Measurements from ENCODE around the gene ABCF1.

ABCF1 gene

GRCh38 chr6:30562470-30563425 lies 8.5 kb upstream of the ABCF1 start:
- peaks cover 7% of the 10 kb centered on the region for H3K36me3 ChIP-seq (ENCODE audit: control insufficient read depth, insufficient read depth, low read length)
- H3K4me3 ChIP-seq (ENCODE audit: low read depth, low read length): no peak overlapping the region
- H3K4me1 ChIP-seq (ENCODE audit: control insufficient read depth, insufficient read depth, low read length): peaks cover under 1% of the 10 kb centered on the region
- H3K9me3 ChIP-seq (ENCODE audit: control insufficient read depth, insufficient read depth, low read length): no peaks in the 10 kb centered on the region
- H3K27me3 ChIP-seq (ENCODE audit: control insufficient read depth, insufficient read depth, low read length): no peaks in the 10 kb centered on the region
- H3K9ac ChIP-seq (ENCODE audit: low read depth, low read length): no peak overlapping the region

DNA sequence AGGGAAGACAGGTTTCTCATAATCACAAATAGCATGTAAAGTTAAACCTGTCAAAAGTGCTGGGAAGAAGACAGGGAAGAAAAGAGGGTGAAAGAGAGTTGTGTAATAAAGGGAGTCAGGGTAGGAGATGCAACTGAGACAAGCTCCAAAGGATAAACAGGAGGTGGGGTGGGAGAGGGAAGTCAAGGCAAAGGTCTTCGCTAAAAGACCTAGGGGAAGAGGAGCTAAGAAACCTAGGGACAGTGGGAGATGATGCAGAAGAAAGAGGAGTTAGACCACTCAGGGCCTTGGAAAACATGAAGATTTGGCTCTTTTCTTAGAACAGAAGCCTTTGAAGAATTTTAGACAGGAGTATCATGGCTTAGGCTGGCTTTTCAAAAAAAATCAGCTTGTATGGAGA lies 7.1 kb upstream of the ABCF1 start:
- H3K27me3 ChIP-seq (ENCODE audit: control insufficient read depth, insufficient read depth, low read length): no peaks in the 10 kb centered on the region
- H3K9me3 ChIP-seq (ENCODE audit: control insufficient read depth, insufficient read depth, low read length): no peaks in the 10 kb centered on the region
- H3K36me3 ChIP-seq (ENCODE audit: control insufficient read depth, insufficient read depth, low read length): peaks cover 7% of the 10 kb centered on the region
- H3K4me1 ChIP-seq (ENCODE audit: control insufficient read depth, insufficient read depth, low read length): no peaks in the 10 kb centered on the region
- H3K4me3 ChIP-seq (ENCODE audit: low read depth, low read length): no peak overlapping the region
- no peak overlapping the region for H3K9ac ChIP-seq (ENCODE audit: low read depth, low read length)

DNA sequence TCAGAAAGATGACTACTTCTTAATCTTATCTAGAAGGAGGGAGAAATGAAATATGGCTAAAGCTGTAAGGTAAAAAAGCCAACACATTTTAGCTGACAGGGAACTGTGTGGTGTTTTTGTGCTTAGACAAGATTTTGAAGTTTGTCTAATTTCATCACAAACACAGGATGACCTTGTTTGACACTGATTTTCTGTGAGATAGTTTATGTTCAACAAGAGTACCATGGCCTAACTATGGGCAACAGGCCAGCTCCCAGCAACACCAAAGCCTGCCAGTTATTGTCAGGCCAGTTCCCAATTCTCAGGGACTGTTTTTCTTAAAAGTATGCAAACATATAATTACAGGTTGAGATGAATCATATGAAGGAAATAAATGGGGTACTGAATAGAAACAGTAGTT lies 5.5 kb upstream of the ABCF1 start:
- Histone ChIP-seq H3K27me3 (ENCODE audit: control insufficient read depth, insufficient read depth, low read length) (no peaks in the 10 kb centered on the region), H3K9me3 (ENCODE audit: control insufficient read depth, insufficient read depth, low read length) (no peaks in the 10 kb centered on the region), H3K36me3 (ENCODE audit: control insufficient read depth, insufficient read depth, low read length) (peaks cover 7% of the 10 kb centered on the region), H3K4me3 (ENCODE audit: low read depth, low read length) (no peak overlapping the region), H3K4me1 (ENCODE audit: control insufficient read depth, insufficient read depth, low read length) (no peaks in the 10 kb centered on the region), H3K9ac (ENCODE audit: low read depth, low read length) (no peak overlapping the region)

DNA sequence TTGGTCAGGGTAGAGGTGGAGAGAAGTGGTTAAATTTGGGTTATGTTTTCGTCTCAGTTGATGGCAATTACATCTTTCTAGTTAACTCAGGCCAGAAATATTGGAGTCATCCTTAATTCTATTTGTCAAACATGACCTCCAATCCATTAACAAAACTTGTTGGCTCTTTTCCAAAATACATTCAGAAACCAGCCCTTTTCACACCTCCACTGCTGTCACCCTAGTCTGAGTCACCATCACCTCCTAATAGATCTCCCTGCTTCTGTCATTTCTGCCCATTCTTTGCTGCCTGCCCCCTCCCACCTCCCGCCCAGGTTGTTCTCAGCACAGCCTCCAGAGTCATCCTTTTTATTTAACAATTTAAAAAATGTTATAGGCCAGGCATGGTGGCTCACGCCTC lies 3.0 kb upstream of the ABCF1 start:
- H3K27me3 ChIP-seq (ENCODE audit: control insufficient read depth, insufficient read depth, low read length): no peaks in the 10 kb centered on the region
- no peak overlapping the region for H3K4me3 ChIP-seq (ENCODE audit: low read depth, low read length)
- no peaks in the 10 kb centered on the region for H3K9me3 ChIP-seq (ENCODE audit: control insufficient read depth, insufficient read depth, low read length)
- peaks cover 4% of the 10 kb centered on the region for H3K4me1 ChIP-seq (ENCODE audit: control insufficient read depth, insufficient read depth, low read length)
- H3K36me3 ChIP-seq (ENCODE audit: control insufficient read depth, insufficient read depth, low read length): no peaks in the 10 kb centered on the region
- no peak overlapping the region for H3K9ac ChIP-seq (ENCODE audit: low read depth, low read length)

DNA sequence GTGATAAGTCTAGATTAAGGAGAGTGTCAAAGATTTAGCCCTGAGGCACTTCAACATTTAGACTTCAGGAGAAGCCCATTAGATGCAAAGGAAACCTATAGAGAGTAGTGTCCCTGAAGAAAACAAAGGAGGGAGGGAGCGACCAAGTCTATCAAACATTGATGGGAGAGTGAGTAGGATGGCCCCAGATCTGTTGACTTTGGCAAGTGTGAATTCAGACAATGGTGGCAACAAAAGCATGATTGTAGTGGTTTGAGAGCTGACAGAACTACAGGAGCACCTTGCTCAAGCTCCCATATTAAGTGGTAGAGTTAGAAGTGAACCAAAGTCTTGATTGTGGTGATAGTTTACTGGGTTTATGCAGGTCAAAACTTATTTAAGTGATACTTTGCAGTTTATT lies 979 bp upstream of the ABCF1 start:
- peaks cover 4% of the 10 kb centered on the region for H3K4me1 ChIP-seq (ENCODE audit: control insufficient read depth, insufficient read depth, low read length)
- no peaks in the 10 kb centered on the region for H3K27me3 ChIP-seq (ENCODE audit: control insufficient read depth, insufficient read depth, low read length)
- H3K9me3 ChIP-seq (ENCODE audit: control insufficient read depth, insufficient read depth, low read length): no peaks in the 10 kb centered on the region
- H3K4me3 ChIP-seq (ENCODE audit: low read depth, low read length): peak overlapping the region; percentile 62
- peak overlapping the region; percentile 42 for H3K9ac ChIP-seq (ENCODE audit: low read depth, low read length)
- peaks cover 4% of the 10 kb centered on the region for H3K36me3 ChIP-seq (ENCODE audit: control insufficient read depth, insufficient read depth, low read length)

DNA sequence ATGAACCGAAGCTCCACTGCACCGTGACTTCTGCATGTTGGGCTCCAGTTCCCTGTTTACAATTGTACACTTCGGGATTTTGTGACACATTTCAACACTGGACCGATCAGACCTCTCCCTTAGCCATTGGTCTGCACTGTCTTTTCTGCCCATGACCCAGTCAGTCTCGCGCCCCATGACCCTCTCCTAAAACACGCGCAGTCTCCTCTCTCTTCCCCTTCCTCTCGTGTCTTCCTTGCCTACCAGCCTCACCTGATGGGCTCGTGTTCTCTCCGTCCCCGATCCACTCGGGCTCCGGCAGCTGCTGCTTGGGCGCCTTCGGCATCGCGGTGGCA lies 535 bp upstream of the ABCF1 start:
- Histone ChIP-seq H3K4me3 (ENCODE audit: low read depth, low read length) (peak overlapping the region; percentile 62), H3K27me3 (ENCODE audit: control insufficient read depth, insufficient read depth, low read length) (no peaks in the 10 kb centered on the region), H3K36me3 (ENCODE audit: control insufficient read depth, insufficient read depth, low read length) (peaks cover 4% of the 10 kb centered on the region), H3K9ac (ENCODE audit: low read depth, low read length) (peak overlapping the region; percentile 42), H3K9me3 (ENCODE audit: control insufficient read depth, insufficient read depth, low read length) (no peaks in the 10 kb centered on the region), H3K4me1 (ENCODE audit: control insufficient read depth, insufficient read depth, low read length) (peaks cover 4% of the 10 kb centered on the region)

DNA sequence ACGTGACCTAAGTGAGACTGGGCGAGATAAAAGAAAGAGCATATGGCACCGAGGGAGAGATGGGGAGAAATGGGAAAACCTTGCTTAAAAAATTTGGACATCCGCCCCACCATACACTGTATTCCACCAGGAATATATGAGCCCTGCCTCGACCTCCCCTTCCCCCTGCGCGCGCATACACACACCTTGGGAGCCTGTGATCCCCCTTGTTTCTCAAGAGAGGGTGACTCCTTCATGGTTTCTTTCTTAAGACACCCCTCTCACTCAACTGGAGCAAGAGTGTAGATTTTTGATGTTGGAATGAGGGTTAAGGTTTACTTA lies 480 bp downstream of the ABCF1 start:
- H3K4me3 ChIP-seq (ENCODE audit: low read depth, low read length): peak overlapping the region; percentile 97
- H3K4me1 ChIP-seq (ENCODE audit: control insufficient read depth, insufficient read depth, low read length): peaks cover 4% of the 10 kb centered on the region
- no peaks in the 10 kb centered on the region for H3K27me3 ChIP-seq (ENCODE audit: control insufficient read depth, insufficient read depth, low read length)
- peaks cover 7% of the 10 kb centered on the region for H3K36me3 ChIP-seq (ENCODE audit: control insufficient read depth, insufficient read depth, low read length)
- H3K9ac ChIP-seq (ENCODE audit: low read depth, low read length): peak overlapping the region; percentile 98
- no peaks in the 10 kb centered on the region for H3K9me3 ChIP-seq (ENCODE audit: control insufficient read depth, insufficient read depth, low read length)

DNA sequence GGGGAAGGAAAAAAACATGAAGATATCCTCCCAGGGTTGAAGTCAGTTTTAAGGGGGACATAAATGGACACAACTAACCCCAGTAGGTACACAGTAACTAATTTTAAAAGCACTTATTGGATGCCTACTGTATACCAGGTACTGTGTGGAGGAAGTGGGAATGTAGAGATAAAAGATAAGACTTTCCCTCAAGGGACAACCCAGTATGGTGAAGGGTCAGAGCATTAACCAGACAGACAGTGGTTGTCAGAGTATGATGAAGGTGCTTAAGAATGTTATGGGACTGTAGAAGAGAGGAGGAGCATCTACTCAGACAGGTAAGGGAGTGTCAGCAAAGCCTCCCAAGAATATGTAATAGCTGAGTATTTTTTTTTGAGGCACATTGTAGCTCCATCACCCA lies 906 bp downstream of the ABCF1 start:
- Histone ChIP-seq H3K4me1 (ENCODE audit: control insufficient read depth, insufficient read depth, low read length) (peaks cover 4% of the 10 kb centered on the region), H3K4me3 (ENCODE audit: low read depth, low read length) (peak overlapping the region; percentile 97), H3K9ac (ENCODE audit: low read depth, low read length) (peak overlapping the region; percentile 98), H3K36me3 (ENCODE audit: control insufficient read depth, insufficient read depth, low read length) (peaks cover 11% of the 10 kb centered on the region), H3K9me3 (ENCODE audit: control insufficient read depth, insufficient read depth, low read length) (no peaks in the 10 kb centered on the region), H3K27me3 (ENCODE audit: control insufficient read depth, insufficient read depth, low read length) (no peaks in the 10 kb centered on the region)

- Histone ChIP-seq H3K4me3 (ENCODE audit: low read depth, low read length) (no peak overlapping the region), H3K9me3 (ENCODE audit: control insufficient read depth, insufficient read depth, low read length) (no peaks in the 10 kb centered on the region), H3K36me3 (ENCODE audit: control insufficient read depth, insufficient read depth, low read length) (peaks cover 21% of the 10 kb centered on the region), H3K4me1 (ENCODE audit: control insufficient read depth, insufficient read depth, low read length) (peaks cover 4% of the 10 kb centered on the region), H3K9ac (ENCODE audit: low read depth, low read length) (no peak overlapping the region), H3K27me3 (ENCODE audit: control insufficient read depth, insufficient read depth, low read length) (no peaks in the 10 kb centered on the region)
Observed at GRCh38 chr6:30573113-30573512, 1.9 kb downstream of the ABCF1 start.

GRCh38 chr6:30578051-30578450 lies 6.8 kb downstream of the ABCF1 start:
- Histone ChIP-seq H3K36me3 (ENCODE audit: control insufficient read depth, insufficient read depth, low read length) (peaks cover 51% of the 10 kb centered on the region), H3K9ac (ENCODE audit: low read depth, low read length) (no peak overlapping the region), H3K4me3 (ENCODE audit: low read depth, low read length) (no peak overlapping the region), H3K4me1 (ENCODE audit: control insufficient read depth, insufficient read depth, low read length) (no peaks in the 10 kb centered on the region), H3K9me3 (ENCODE audit: control insufficient read depth, insufficient read depth, low read length) (no peaks in the 10 kb centered on the region), H3K27me3 (ENCODE audit: control insufficient read depth, insufficient read depth, low read length) (no peaks in the 10 kb centered on the region)

DNA sequence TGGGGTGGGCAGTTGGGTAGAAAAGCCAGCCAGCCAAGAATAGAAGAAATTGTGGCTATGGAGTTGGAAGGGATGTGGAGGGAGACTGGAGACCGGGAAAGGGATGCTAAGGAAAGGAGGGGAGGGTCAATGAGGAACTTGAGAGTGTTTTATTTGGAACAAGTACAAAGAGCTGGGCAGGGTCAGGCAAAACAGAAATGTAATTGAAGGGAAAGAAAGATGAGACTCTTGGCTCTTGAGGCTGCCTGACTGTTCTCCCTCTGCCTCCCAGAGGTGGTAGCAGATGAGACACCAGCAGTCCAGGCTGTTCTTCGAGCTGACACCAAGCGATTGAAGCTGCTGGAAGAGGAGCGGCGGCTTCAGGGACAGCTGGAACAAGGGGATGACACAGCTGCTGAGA lies 12.7 kb downstream of the ABCF1 start:
- peaks cover 77% of the 10 kb centered on the region for H3K36me3 ChIP-seq (ENCODE audit: control insufficient read depth, insufficient read depth, low read length)
- H3K4me3 ChIP-seq (ENCODE audit: low read depth, low read length): no peak overlapping the region
- H3K9me3 ChIP-seq (ENCODE audit: control insufficient read depth, insufficient read depth, low read length): no peaks in the 10 kb centered on the region

DNA sequence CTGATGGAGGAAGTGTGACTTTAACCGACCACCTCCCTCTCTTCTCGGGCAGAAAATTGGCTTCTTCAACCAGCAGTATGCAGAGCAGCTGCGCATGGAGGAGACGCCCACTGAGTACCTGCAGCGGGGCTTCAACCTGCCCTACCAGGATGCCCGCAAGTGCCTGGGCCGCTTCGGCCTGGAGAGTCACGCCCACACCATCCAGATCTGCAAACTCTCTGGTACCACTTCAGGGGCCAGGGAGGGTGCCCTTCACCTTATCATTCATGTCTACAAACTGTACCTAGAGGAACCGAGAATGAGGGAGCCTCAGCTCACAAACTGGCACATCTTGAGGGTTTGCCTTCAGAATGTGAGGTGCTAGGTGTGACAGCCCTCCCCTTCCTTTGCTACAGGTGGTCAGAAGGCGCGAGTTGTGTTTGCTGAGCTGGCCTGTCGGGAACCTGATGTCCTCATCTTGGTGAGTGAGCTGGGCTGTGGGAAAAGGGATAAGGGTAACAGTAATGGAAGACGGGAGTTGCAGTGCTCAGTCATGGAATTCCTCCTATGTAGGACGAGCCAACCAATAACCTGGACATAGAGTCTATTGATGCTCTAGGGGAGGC lies 18.6 kb downstream of the ABCF1 start:
- Histone ChIP-seq H3K9me3 (ENCODE audit: control insufficient read depth, insufficient read depth, low read length) (no peaks in the 10 kb centered on the region), H3K4me3 (ENCODE audit: low read depth, low read length) (no peak overlapping the region), H3K27me3 (ENCODE audit: control insufficient read depth, insufficient read depth, low read length) (no peaks in the 10 kb centered on the region), H3K9ac (ENCODE audit: low read depth, low read length) (no peak overlapping the region), H3K36me3 (ENCODE audit: control insufficient read depth, insufficient read depth, low read length) (peaks cover 62% of the 10 kb centered on the region), H3K4me1 (ENCODE audit: control insufficient read depth, insufficient read depth, low read length) (no peaks in the 10 kb centered on the region)

More for the DNA sequence above, 12.7 kb downstream of the ABCF1 start:
- no peak overlapping the region for H3K9ac ChIP-seq (ENCODE audit: low read depth, low read length)
- no peaks in the 10 kb centered on the region for H3K4me1 ChIP-seq (ENCODE audit: control insufficient read depth, insufficient read depth, low read length)
- no peaks in the 10 kb centered on the region for H3K27me3 ChIP-seq (ENCODE audit: control insufficient read depth, insufficient read depth, low read length)
